Left renal pelvis (tissue), 4 donors: ENCODE data around the gene CCL25. TPM values are rescaled to one million over a fixed set of nuclear protein-coding genes. Genes with fewer than 3 reads are reported as not detected.
"Not testable (repeated sequence)": the region's sequence is repeated elsewhere in the genome, so short reads cannot be mapped to it uniquely, and the experiment has no call there.

Source experiments
- DNase-seq, 4 donors: peaks; one replicate each; pipeline ENCODE4 v3.0.0-alpha.2; 2013; ENCODE audit warnings: low read depth in 4 of 4, low spot score in 3 of 4
- polyA plus RNA-seq, 4 donors: library from polyadenylated mRNA; unstranded; fragments of 120-200 nt; gene quantifications; one replicate each; pipeline ENCODE4 v1.2.1, GENCODE V29; 2013; ENCODE audit not compliant: insufficient read length in 4 of 4

The CCL25 gene
- under 1 TPM; 0.29 to 0.47 (median 0.39) TPM for polyA plus RNA-seq

- no peak for DNase-seq
These were observed at the start of gene CCL25 for GRCh38 chr19:8052464-8052859. CCL25 (plus strand) TSS chr19:8052760; CDS start chr19:8053050, 290 bp downstream.

- DNase-seq, result no peak
These were observed 48.6 kb upstream of the CCL25 start for GRCh38 chr19:8004001-8004400.

GRCh38 chr19:8004723-8005513 is 47.6 kb upstream of the CCL25 start:
- DNase-seq, result no peak

GRCh38 chr19:8005534-8006256 is 46.9 kb upstream of the CCL25 start, which contains the start of gene ELAVL1:
ELAVL1 (minus strand) TSS chr19:8005641; CDS start chr19:7991815, 13,826 bp downstream.
- peak; percentile 58 to 79 (median 74) for DNase-seq

- no peak for DNase-seq
These were observed 34.8 kb upstream of the CCL25 start for GRCh38 chr19:8017808-8018207.

GRCh38 chr19:8020681-8021080 is 31.9 kb upstream of the CCL25 start:
- no peak for DNase-seq

GRCh38 chr19:8021374-8021773 is 31.2 kb upstream of the CCL25 start:
- no peak for DNase-seq

GRCh38 chr19:8022275-8022674 is 30.3 kb upstream of the CCL25 start:
- DNase-seq, result no peak

- no peak for DNase-seq
These were observed 29.2 kb upstream of the CCL25 start for GRCh38 chr19:8023371-8023770.

GRCh38 chr19:8024256-8024655 is 28.3 kb upstream of the CCL25 start:
- not testable (repeated sequence) for DNase-seq

- no peak for DNase-seq
These were observed 27.2 kb upstream of the CCL25 start for GRCh38 chr19:8025316-8025715.

- no peak for DNase-seq
These were observed 23.5 kb upstream of the CCL25 start for GRCh38 chr19:8028951-8029491.

GRCh38 chr19:8030960-8031359 is 21.6 kb upstream of the CCL25 start:
- no peak for DNase-seq

GRCh38 chr19:8033287-8034177 is 19.0 kb upstream of the CCL25 start:
- DNase-seq, result not testable (repeated sequence)

GRCh38 chr19:8034178-8034525 is 18.4 kb upstream of the CCL25 start:
- DNase-seq, result no peak

- no peak for DNase-seq
These were observed 16.0 kb upstream of the CCL25 start for GRCh38 chr19:8036434-8037099.

GRCh38 chr19:8038815-8039214 is 13.7 kb upstream of the CCL25 start:
- no peak for DNase-seq

GRCh38 chr19:8039231-8039630 is 13.3 kb upstream of the CCL25 start:
- no peak for DNase-seq

- no peak for DNase-seq
These were observed 11.0 kb upstream of the CCL25 start for GRCh38 chr19:8041531-8041931.

- no peak for DNase-seq
These were observed 9.7 kb upstream of the CCL25 start for GRCh38 chr19:8042900-8043299.
